Cardiac muscle cell (in vitro differentiated cells and primary cell): ENCODE data around the gene MYO1F. TPM values are rescaled to one million over a fixed set of nuclear protein-coding genes. Genes with fewer than 3 reads are reported as not detected.
A peak's percentile ranks its signal among the peaks of the same experiment; 100 is the strongest.
"Not testable (repeated sequence)": the region's sequence is repeated elsewhere in the genome, so short reads cannot be mapped to it uniquely, and the experiment has no call there.

Experiments used
- DNase-seq, 2 donors: peaks; one replicate each; pipeline versions ENCODE4 v3.0.0 to v3.0.0-alpha.2; 2010 to 2017; ENCODE audit warnings: low read depth in 1 of 2, low spot score in 1 of 2
- H3K27ac ChIP-seq: fragments of 200-600 bp; sonication (generic); 2 replicates; pipeline ENCODE4 v1.5.1; 2016
- H3K27me3 ChIP-seq: fragments of 200-600 bp; sonication (generic); 2 replicates; pipeline ENCODE4 v1.6.0; 2016; ENCODE audit warnings: control low read depth
- H3K36me3 ChIP-seq: fragments of 200-600 bp; sonication (generic); 2 replicates; pipeline ENCODE4 v1.5.1; 2016; ENCODE audit warnings: control low read depth
- H3K4me1 ChIP-seq: fragments of 200-600 bp; sonication (generic); 2 replicates; pipeline ENCODE4 v1.8.1; 2017; ENCODE audit warnings: low read depth, mild to moderate bottlenecking, mixed run types
- H3K4me3 ChIP-seq: fragments of 200-600 bp; sonication (generic); 2 replicates; pipeline ENCODE4 v1.5.1; 2016; ENCODE audit warnings: mild to moderate bottlenecking
- H3K9me3 ChIP-seq: fragments of 200-600 bp; sonication (generic); 2 replicates; pipeline ENCODE4 v1.5.1; 2017; ENCODE audit warnings: low read depth, mild to moderate bottlenecking, control low read depth
- polyA plus RNA-seq: library from polyadenylated mRNA; unstranded; fragments of >200 nt; fragmentation: Nextera tagmentation; extraction: Ambion mirVana; gene quantifications from 2 replicates; pipeline ENCODE4 v1.2.1, GENCODE V29; 2016
- total RNA-seq: library from RNA; depleted of rRNA; stranded (reverse); fragments of >200 nt; gene quantifications from 2 replicates; pipeline ENCODE4 v1.2.3, GENCODE V29; 2016
- TF ChIP-seq, protein P1 (sequence below): IDR thresholded peaks from 2 replicates; pipeline ENCODE4 v1.5.1; 2012; ENCODE audit warnings: low read depth, mild to moderate bottlenecking, low read length

Gene MYO1F
- total and polyA plus RNA-seq, 2 experiments from 2014 or later = 0.03 to 1.5 TPM

DNA sequence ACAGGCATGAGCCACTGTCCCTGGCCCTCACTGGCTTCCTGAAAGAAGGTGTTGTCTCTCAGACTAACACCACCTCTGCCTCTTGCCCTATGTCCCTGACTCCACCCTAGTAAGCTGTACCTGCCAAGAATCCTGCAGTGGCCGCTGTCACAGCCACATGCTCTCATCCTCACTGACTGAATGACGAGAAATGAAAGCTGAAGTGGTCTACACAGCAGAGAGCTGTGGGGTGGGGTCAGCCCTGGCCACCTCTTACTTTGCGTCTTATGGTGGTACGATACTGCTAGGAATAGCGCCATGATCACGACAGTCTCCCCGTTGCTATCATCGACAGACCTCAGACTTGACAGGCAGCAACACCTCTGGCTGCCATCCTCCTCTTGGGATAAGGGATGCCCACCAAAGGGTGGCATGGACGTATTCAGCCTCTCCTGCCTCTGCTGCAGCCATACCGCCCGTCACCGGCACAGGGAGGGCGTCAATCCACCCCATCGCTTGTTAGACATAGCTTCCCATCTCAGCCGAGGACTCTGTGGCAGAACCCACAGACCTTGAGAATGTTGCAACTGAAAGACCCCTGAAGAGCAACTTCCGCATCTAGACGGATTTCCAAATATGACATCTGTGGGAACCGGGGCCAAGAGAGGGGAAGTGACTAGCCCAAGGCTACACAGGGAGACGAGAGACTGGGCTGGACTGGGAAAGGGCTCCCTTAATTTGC is 809 bp downstream of the MYO1F start:
- peaks cover 9% of the 10 kb centered on the region for H3K27me3 ChIP-seq
- H3K9me3 ChIP-seq = no peaks in the 10 kb centered on the region
- H3K36me3 ChIP-seq = no peaks in the 10 kb centered on the region
- H3K4me1 ChIP-seq = no peaks in the 10 kb centered on the region
- no peak overlapping the region for H3K4me3 ChIP-seq
- TF ChIP-seq, protein P1, sequence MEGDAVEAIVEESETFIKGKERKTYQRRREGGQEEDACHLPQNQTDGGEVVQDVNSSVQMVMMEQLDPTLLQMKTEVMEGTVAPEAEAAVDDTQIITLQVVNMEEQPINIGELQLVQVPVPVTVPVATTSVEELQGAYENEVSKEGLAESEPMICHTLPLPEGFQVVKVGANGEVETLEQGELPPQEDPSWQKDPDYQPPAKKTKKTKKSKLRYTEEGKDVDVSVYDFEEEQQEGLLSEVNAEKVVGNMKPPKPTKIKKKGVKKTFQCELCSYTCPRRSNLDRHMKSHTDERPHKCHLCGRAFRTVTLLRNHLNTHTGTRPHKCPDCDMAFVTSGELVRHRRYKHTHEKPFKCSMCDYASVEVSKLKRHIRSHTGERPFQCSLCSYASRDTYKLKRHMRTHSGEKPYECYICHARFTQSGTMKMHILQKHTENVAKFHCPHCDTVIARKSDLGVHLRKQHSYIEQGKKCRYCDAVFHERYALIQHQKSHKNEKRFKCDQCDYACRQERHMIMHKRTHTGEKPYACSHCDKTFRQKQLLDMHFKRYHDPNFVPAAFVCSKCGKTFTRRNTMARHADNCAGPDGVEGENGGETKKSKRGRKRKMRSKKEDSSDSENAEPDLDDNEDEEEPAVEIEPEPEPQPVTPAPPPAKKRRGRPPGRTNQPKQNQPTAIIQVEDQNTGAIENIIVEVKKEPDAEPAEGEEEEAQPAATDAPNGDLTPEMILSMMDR = no peak
- no peak for DNase-seq
- no peak overlapping the region for H3K27ac ChIP-seq

DNA sequence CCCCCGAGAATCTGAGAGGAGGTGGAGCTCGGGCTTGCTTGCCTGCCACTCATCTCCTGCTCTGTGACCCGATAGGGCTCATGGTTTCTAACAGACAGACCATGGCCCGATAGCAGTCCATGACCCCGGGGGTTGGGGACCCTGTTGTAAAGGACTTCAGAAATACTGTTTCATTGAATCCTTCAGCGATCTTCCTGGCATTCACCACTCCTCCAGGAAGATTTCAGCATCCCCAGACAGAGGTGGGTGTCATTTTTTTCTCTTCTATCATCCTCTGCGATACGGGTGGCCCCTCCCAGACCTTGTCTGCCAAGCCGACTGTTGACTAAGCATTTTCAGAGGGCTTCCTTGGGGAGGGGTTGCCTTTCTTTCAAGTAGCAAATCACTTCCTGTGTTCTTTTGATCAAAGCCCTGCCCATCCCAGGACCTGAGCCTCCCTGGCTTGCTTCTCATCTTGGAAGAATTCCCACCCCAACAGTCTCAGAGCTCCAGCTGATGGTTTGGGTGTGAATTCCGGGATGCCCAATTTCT is 1.7 kb downstream of the MYO1F start:
- Histone ChIP-seq H3K36me3 (no peaks in the 10 kb centered on the region), H3K27me3 (peaks cover 9% of the 10 kb centered on the region), H3K4me3 (no peak overlapping the region), H3K4me1 (no peaks in the 10 kb centered on the region), H3K9me3 (no peaks in the 10 kb centered on the region), H3K27ac (no peak overlapping the region)
- DNase-seq = peak in 1 of 2 donors; percentile 53
- TF ChIP-seq, protein P1 = no peak

DNA sequence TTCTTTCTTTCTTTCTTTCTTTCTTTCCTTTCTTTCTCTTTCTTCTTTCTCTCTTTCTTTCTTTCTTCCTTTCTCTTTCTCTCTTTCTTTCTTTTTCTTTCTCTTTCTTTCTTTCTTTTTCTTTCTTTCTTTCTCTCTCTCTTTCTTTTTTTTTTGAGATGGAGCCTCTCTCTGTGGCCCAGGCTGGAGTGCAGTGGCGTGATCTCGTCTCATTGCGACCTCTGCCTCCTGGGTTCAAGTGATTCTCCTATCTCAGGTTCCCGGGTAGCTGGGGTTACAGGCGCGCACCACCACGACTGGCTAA is 2.7 kb downstream of the MYO1F start:
- not testable (repeated sequence) for H3K36me3 ChIP-seq, H3K27ac ChIP-seq, H3K9me3 ChIP-seq, DNase-seq, H3K4me1 ChIP-seq, H3K4me3 ChIP-seq, H3K27me3 ChIP-seq

DNA sequence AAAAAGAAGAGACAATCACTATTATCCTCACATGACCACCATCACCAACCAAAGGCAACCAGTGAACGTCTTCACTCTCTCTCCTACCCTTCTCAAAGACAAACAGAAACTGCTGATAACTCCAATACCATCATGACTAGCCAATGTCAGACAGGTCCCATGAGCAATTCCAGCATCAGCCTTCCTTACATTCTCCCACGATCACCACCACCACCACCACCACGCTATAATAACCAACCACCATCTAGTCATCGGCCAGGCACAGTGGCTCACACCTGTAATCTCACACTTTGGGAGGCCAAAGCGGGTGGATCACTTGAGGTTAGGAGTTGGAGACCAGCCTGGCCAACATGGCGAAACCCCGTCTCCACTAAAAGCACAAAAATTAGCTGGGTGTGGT is 3.9 kb downstream of the MYO1F start:
- TF ChIP-seq, protein P1 = no peak

DNA sequence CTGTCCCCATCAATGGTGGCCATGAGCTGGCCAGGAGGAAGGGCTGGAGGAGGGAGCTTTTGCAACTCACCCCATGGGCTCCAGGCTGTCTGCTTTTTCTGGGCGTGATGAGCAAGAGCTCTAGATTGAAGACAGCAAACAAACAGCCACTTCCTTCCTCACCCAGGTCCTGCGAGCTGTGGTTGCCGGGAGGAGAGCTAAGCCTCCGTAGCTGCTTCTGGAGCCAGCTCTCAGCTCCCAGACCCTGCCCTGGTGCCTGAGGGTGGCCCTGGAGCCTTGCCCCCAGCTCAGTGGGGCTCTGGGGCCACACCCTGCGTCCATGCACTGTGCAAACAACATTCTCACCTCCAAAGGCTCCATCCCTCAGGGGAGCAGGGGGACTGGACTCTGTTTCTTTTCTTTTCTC is 6.2 kb downstream of the MYO1F start:
- no peak overlapping the region for H3K27ac ChIP-seq
- H3K4me3 ChIP-seq = no peak overlapping the region
- DNase-seq = peak in 1 of 2 donors; percentile 66
- no peaks in the 10 kb centered on the region for H3K27me3 ChIP-seq
- TF ChIP-seq, protein P1 = no peak
- H3K36me3 ChIP-seq = no peaks in the 10 kb centered on the region
- H3K9me3 ChIP-seq = no peaks in the 10 kb centered on the region
- H3K4me1 ChIP-seq = no peaks in the 10 kb centered on the region

More for the DNA sequence above, 3.9 kb downstream of the MYO1F start:
- no peak overlapping the region for H3K27ac ChIP-seq
- H3K9me3 ChIP-seq = no peaks in the 10 kb centered on the region
- no peaks in the 10 kb centered on the region for H3K4me1 ChIP-seq
- no peaks in the 10 kb centered on the region for H3K36me3 ChIP-seq
- no peaks in the 10 kb centered on the region for H3K27me3 ChIP-seq
- DNase-seq = no peak
- H3K4me3 ChIP-seq = no peak overlapping the region

DNA sequence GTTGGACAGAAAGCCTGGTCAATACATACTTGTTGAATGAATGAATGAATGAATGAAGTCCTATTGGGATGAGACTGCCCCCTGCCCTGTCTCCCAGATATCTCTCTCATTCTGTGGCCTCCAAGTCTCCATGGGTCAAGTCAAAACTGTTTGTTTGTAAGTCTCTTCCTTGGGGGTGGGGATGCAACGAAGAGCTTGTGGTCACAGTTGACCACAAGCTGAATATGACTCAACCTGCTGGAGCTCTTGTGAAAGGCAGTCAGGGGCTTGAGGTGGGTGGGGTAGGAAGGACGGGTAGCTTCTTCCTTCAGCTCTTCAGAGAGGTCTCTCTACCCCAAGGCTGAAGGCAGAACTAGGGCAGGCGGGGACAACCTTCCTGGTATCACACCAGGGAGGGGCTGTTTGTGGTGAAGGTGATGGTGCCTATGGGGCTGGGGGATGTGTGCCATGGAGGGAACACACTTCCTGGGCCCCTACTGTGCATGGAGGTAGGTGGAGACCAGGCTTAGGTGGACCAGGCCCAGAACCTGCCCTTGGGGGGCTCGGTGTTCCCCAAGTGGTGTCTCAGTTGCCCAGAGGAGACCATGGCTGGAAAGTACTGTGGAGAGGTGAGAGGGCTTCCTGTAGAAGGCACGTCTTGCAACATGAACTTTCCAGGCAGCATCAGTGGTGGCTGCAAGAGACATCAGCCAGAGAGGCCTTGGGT is 8.0 kb downstream of the MYO1F start:
- Histone ChIP-seq H3K9me3 (no peaks in the 10 kb centered on the region), H3K36me3 (no peaks in the 10 kb centered on the region), H3K4me1 (no peaks in the 10 kb centered on the region), H3K27ac (no peak overlapping the region), H3K4me3 (no peak overlapping the region), H3K27me3 (no peaks in the 10 kb centered on the region)
- peak in 1 of 2 donors; percentile 95 for DNase-seq
- TF ChIP-seq, protein P1 = no peak
